Activated naive CD4-positive, alpha-beta T cell (primary cell): ENCODE results near the gene CACNA1I.

Experiments
- DNase-seq, 4 experiments: peaks; one replicate each; lab custom pipeline; 2025; lab: John Stamatoyannopoulos, UW

Gene CACNA1I

DNA sequence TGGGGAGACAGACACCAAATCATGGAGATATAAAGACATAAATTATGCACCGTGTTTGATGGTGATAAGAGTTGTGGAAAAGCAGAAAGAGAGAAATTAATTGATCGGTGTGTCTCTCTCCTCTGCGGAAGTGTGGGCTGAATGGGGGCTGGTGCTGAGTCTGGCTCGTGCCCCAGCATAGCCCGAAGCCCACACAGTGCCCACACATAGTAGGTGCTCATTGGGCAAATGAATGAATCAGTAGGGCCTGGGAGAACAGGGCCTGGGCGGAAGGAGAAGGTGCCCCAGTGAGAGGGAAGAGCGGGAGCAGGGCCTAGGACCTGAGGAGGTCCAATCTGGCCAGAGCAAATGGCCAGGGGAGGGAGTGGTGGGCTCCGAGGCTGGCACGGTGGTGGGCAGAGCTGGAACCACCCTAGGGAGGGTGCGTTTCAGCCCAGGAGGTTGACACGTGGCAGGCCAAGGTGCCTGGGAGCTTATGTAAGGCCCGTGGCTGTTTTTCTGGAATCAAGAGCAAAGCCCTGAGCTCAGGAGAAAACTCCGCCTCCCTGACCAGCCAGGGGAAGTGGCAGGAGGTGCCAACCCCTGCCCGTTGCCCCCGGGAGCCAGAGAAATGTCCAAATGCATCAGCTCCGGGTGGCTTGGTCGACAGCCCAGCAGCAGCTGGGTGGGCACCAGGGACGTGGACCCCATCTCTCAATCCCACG is 2.1 kb upstream of the CACNA1I start:
- DNase-seq: no peak

GRCh38 chr22:39569066-39569465 is 1.5 kb upstream of the CACNA1I start:
- no peak for DNase-seq

- no peak for DNase-seq
These were observed 327 bp upstream of the CACNA1I start for GRCh38 chr22:39570226-39570625.

- no peak for DNase-seq
These were observed 985 bp downstream of the CACNA1I start for GRCh38 chr22:39571538-39571937.

- no peak for DNase-seq
These were observed 4.4 kb downstream of the CACNA1I start for GRCh38 chr22:39574779-39575551.

DNA sequence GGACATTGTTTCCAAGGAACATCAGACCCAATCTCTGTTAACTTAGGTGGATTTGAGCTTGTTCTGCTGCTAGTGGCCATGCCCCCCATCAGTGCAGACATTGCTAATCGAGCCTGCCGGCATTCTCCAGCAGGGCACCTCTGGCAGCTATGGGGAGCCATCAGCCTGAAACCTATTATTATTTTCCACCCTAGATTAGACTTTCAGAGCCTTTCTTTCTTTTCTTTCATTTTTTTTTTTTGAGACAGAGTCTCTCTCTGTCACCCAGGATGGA is 4.9 kb downstream of the CACNA1I start:
- no peak for DNase-seq

GRCh38 chr22:39576027-39576426 is 5.5 kb downstream of the CACNA1I start:
- no peak for DNase-seq

- no peak for DNase-seq
These were observed 6.8 kb downstream of the CACNA1I start for GRCh38 chr22:39577366-39577765.

GRCh38 chr22:39577900-39578299 is 7.3 kb downstream of the CACNA1I start:
- DNase-seq: no peak

DNA sequence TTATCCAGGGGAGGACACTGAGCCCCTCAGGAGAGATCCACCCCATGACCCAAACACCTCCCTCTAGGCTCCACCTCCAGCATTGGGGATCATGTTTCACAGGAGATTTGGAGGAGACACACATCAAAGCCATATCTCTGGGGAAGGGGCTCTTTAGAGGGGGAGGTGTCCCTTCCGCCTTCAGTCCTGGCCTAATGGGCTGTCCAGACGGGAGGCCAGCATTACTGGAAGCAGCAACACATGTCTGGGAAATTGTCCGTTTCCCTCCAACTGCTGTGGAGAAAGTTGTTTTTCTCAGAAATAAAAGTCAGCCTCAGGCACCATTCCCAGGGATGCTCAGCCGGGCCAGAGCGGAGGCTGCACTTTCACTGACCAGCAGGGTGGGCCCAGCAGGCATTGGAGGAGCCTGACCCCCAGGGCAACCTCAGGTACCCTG is 9.5 kb downstream of the CACNA1I start:
- DNase-seq: no peak

DNA sequence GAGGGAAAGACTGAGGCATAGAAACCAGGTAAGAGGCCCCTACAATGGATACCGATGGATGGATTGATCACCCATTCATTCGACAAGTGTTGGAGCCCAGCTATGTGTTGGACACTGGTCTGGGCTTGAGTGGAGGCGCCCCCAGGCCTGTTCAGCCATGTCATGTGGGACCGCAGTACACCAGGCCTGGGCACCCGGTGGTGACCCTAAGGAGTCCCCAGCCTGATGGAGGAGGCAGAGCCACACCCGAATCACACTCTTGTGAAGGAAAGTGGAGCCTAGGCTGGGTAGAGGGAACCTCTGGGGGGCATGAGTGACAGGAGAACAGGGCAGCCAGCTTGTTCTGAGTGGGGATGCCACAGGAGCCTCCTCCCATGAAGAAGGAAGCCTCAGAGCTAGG is 10.2 kb downstream of the CACNA1I start:
- DNase-seq: no peak

GRCh38 chr22:39581303-39581702 is 10.8 kb downstream of the CACNA1I start:
- no peak for DNase-seq

DNA sequence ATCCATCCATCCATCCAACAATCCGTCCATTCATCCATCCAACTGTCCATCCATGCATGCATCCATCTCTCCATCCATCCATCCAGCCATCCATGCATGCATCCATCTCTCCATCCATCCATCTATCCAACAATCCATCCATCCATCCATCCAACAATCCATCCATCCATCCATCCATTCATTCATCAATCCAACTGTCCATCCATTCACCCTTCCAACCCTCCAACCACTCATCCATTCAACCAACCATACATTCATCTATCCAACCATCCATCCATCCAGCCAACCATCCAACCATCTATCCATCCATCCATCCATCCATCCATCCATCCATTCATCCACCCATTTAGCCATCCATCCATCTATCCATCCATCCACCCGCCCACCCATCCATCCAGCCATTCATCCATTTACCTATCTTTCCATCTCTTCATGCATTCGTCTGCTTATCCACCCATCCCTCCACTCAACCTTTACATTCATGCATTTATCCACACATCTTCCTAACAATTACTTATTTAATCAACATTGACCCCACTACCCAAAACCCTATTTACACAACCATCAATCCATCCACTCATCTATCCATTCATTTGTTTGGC is 12.6 kb downstream of the CACNA1I start:
- no peak for DNase-seq

DNA sequence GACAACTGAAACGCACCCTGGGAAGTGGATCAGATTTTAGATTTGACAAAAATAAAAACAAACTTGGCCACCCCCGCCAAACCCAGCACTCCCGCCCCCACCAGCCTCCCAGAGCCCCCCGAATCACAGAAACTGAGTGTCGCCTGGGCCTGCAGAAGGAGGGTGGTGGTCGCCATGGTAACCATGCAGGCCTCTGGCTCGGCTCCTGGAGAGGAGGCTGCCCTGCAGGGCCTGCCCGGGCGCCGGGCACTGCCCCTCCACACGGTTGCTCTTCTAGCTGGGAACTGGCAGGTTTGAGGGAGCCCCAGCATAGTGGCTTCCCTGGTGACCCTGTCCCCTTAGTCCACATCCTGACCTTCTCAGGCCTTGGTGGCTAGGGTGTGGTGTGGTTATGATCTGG is 19.3 kb downstream of the CACNA1I start:
- DNase-seq: no peak

GRCh38 chr22:39592081-39593065 is 21.8 kb downstream of the CACNA1I start:
- DNase-seq: no peak

DNA sequence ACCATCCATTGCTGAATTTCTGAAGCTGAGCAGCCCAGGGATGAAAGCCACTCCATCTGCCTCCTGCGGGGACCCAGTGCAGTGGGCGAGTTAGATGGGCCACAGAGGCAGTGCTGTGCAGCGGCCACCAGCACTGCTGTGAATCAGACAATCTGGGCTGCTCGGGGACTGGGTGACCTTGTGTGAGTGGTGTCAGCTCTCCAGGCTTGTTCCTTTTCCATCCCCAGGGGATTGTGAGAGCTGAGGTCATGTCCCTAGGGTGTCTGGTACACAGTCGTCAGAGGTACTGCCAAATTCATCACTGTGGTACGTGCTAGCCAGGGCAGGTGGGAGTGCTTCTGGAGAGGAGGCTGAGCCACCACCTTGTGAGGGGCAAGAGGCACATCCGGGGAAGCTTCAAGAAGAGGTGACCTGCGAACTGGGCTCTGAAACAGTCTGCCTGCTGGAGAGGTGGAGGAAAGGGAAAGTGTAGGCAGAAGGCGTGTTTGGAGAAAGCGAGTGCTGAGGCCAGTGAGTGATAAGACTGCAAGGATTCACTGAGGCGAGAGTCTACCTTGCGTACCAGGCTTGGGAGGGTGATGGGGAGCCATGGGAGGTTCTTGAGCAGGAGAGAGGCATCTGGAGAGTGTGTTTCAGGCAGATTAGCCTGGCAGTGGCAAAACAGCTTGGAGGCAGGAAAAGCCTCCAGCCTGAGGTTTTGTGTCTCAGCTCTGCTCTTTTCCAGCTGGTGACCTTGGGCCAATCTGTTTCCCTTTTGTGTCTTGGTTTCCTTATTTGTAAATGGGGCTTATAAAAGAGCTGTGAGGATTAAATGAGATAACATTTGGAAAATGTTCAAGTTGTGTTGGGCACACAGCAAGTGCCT is 22.7 kb downstream of the CACNA1I start:
- DNase-seq: no peak

GRCh38 chr22:39593931-39594285 is 23.4 kb downstream of the CACNA1I start:
- DNase-seq: no peak

DNA sequence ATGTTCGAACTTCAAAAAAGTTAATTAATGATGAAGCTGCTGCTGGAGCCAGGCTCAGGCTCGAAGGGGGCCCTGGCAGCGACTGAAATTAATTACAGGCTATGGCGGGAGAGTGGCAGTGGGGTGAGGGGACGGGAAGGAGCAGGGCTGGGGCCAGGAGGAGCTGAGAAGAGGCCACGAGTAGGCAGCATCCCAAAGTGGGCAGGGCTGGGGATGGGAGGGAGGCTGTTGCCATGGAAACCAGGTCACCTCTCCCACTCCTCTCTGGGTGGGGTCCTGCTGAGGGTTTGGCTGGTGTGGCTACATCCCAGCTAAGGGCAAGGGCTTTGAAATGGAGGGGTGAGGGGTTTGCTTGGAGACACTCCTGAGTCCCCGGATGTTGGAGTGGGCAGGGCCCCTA is 23.9 kb downstream of the CACNA1I start:
- no peak for DNase-seq

DNA sequence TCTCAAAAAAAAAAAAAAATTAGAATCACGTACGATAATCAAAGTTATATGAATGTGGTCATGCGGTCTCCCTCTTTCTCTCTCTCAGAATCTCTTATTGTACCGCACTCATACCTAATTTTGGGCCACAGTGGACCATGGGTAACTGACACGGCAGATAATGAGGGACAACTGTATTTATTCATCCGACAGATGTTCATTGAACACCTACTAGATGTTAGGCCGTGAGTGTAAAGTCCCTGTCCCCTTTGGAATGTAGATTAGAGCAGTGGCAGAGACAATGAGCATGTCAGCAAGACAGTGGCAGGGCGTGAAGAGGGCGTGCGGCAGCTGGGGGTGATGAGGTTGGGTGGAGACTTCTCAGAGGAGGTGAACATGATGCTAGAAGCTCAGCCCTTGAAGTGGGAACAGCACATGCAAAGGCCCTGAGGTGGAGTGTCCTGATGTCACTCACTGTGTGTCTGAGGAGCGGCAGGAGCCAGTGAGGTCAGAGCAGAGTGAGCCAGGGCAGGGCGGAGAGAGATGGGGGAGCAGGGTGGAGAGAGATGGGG is 25.1 kb downstream of the CACNA1I start:
- no peak for DNase-seq

- no peak for DNase-seq
These were observed 26.0 kb downstream of the CACNA1I start for GRCh38 chr22:39596601-39597000.

DNA sequence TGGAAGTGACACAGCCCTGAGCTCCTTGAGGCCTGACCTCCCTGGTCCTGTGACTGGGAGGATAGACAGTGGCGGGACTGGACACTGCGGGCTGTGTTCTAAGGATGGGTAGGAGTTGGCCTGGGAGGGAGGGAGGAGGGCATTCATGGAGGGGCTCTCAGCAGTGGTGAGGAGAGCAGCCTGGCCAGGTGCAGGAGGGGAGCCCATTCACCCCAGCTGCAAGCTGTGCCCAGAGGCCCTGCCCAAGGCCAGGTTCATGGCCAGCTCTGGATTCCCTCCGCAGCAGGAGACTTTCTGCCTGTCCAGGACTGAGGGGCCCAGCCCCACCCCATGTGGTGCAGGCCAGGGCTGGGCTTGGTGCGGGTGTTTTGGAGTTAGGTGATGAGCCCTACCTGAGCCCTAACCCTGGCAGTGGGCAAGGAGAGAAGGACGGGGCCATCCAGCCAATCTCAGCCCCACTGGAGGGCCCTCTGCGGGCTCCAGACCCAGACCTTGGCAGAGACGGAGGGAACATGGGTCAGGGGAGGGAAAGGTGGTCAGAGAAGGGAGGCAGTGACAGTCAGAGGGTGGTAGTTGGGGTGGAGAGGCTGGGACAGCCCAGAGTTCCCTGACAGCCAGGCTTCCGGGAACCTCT is 26.8 kb downstream of the CACNA1I start:
- DNase-seq: no peak
